HepG2 (cell line): ENCODE data around the gene AMY1C. TPM values are rescaled to one million over a fixed set of nuclear protein-coding genes. Genes with fewer than 3 reads are reported as not detected.
"Not testable (repeated sequence)": the region's sequence is repeated elsewhere in the genome, so short reads cannot be mapped to it uniquely, and the experiment has no call there.

Experiments used
- ATAC-seq: fragments of 200-7000 bp; cut with Tn5 transposase; 3 replicates; pipeline ENCODE4 v1.9.1; 2020; ENCODE audit warnings: mild to moderate bottlenecking, moderate library complexity
- BruUV-seq: library from RNA; stranded (reverse); fragments of 400-500 nt; replicated peaks from 2 replicates; lab custom pipeline; 2021; lab: Mats Ljungman, UMichigan
- CTCF ChIA-PET: fragments of 300-600 bp; formaldehyde crosslinking; extraction: SDS; loops from one replicate; lab custom pipeline; 2021; ENCODE audit warnings: low total read pairs, inconsistent platforms, low intra/inter-chr PET ratio; lab: Yijun Ruan, JAX
- POLR2A ChIA-PET: fragments of 350-600 bp; sonication (Branson Sonifier 250); formaldehyde crosslinking; loops from one replicate; lab custom pipeline; 2020; ENCODE audit warnings: antibody characterized with exemption, inconsistent platforms; lab: Yijun Ruan, JAX
- DNase-seq: peaks from one replicate; pipeline ENCODE4 v3.0.0-alpha.2; 2015; ENCODE audit warnings: low spot score
- FAIRE-seq: peaks from 3 replicates; lab custom pipeline; 2011; peaks lifted over from hg19 to GRCh38; lab: Jason Lieb, UNC
- H2AFZ ChIP-seq: one replicate; pipeline ENCODE4 v1.6.1; 2011; ENCODE audit warnings: low read length, inconsistent platforms
- H3K27ac ChIP-seq: fragments of 300-600 bp; 3 replicates; pipeline ENCODE4 v1.8.0; 2011; ENCODE audit warnings: mixed run types, mild to moderate bottlenecking, mixed read lengths, low read length, inconsistent platforms; ENCODE audit not compliant: insufficient read depth; ENCODE audit errors: extremely low read length
- H3K27me3 ChIP-seq, 2 experiments: fragments of 200-600 bp in 1 of 2; 2 replicates in 1 of 2; 3 replicates in 1 of 2; pipeline versions ENCODE4 v1.6.0 to v1.8.0; 2011; ENCODE audit warnings: low read length in 2 of 2, mild to moderate bottlenecking in 2 of 2, moderate library complexity in 2 of 2, inconsistent platforms in 1 of 2; ENCODE audit not compliant: insufficient read depth in 2 of 2, control insufficient read depth in 1 of 2
- H3K36me3 ChIP-seq, 2 experiments: fragments of 200-600 bp in 1 of 2; replicated peaks in 1 of 2; 2 replicates in 1 of 2; 3 replicates in 1 of 2; pipeline versions ENCODE4 v1.5.1 to v1.8.0; 2011; ENCODE audit warnings: low read length in 2 of 2, inconsistent platforms in 1 of 2; ENCODE audit not compliant: insufficient read depth in 2 of 2, control insufficient read depth in 1 of 2
- H3K4me1 ChIP-seq: 2 replicates; pipeline ENCODE4 v1.5.1; 2012; ENCODE audit warnings: low read length, inconsistent platforms; ENCODE audit not compliant: insufficient read depth
- H3K4me2 ChIP-seq: 2 replicates; pipeline ENCODE4 v1.6.0; 2011; ENCODE audit warnings: low read depth, low read length, inconsistent platforms
- H3K4me3 ChIP-seq, 3 experiments: fragments of 200-600 bp in 1 of 3; sonication (generic), shearing (Covaris generic) in 1 of 3; replicated peaks in 1 of 3; 2 replicates each; pipeline ENCODE4 v1.5.1; 2011 to 2016; ENCODE audit warnings: low read length in 3 of 3, inconsistent platforms in 2 of 3, low read depth in 2 of 3, mild to moderate bottlenecking in 2 of 3, control low read depth in 1 of 3, mixed read lengths in 1 of 3; ENCODE audit not compliant: insufficient read depth in 1 of 3
- H3K79me2 ChIP-seq: one replicate; pipeline ENCODE4 v1.6.1; 2011; ENCODE audit warnings: low read length, inconsistent platforms; ENCODE audit not compliant: insufficient read depth
- H3K9ac ChIP-seq: 2 replicates; pipeline ENCODE4 v1.6.0; 2011; ENCODE audit warnings: mild to moderate bottlenecking, low read depth, low read length, inconsistent platforms; ENCODE audit not compliant: insufficient read depth
- H3K9me3 ChIP-seq: 2 replicates; pipeline ENCODE4 v1.5.1; 2012; ENCODE audit warnings: mild to moderate bottlenecking, low read length
- H4K20me1 ChIP-seq: 2 replicates; pipeline ENCODE4 v1.6.0; 2011; ENCODE audit warnings: inconsistent platforms, mild to moderate bottlenecking, low read length, moderate library complexity; ENCODE audit not compliant: insufficient read depth
- WGBS: methylation state at CpG from one replicate; pipeline ENCODE4 v1.1.6; 2017; ENCODE audit warnings: low lambda C conversion rate; 5-methylcytosine and 5-hydroxymethylcytosine counted together
- in situ Hi-C: cut with HindIII; loops from 2 replicates; pipeline ENCODE4 v1.10.0; 2017; ENCODE audit warnings: low pct_unique_long_range_greater_than_20kb; ENCODE audit not compliant: extremely low pct_ligation_motif_present
- intact Hi-C: fragments of 100-400 bp; cut with micrococcal nuclease; formaldehyde crosslinking; loops from one replicate; pipeline ENCODE4 v1.10.0; 2022; ENCODE audit not compliant: unreplicated experiment
- polyA plus RNA-seq, 8 experiments: library from polyadenylated mRNA; depleted of rRNA in 3 of 8; stranded (reverse) in 7 of 8; unstranded in 1 of 8; fragments of >200 nt; fragmentation: Illumina TruSeq in 4 of 8; extraction: Trizol in 4 of 8; gene quantifications; 2 replicates each; pipeline versions ENCODE4 v1.2.1 to v1.2.3, GENCODE V29; 2011 to 2016; ENCODE audit warnings: low read depth in 4 of 8, missing spikeins in 1 of 8, mixed read lengths in 1 of 8; ENCODE audit not compliant: insufficient read depth in 1 of 8
- total RNA-seq, 5 experiments: library from RNA; depleted of rRNA; stranded (reverse); fragments of >200 nt; fragmentation: Illumina TruSeq; extraction: Trizol; gene quantifications; 2 replicates each; pipeline ENCODE4 v1.2.3, GENCODE V29; 2016; ENCODE audit warnings: low read depth in 1 of 5

The AMY1C gene
- total and polyA plus RNA-seq, 2 of the 13 experiments (the other 11 are each of a cell fraction or from before 2014, with no cell fraction given) = not detected

GRCh38 chr1:103710381-103710780 lies 39.3 kb upstream of the AMY1C start:
- FAIRE-seq, H3K9me3 ChIP-seq, DNase-seq, H3K4me1 ChIP-seq, BruUV-seq, H3K4me3 ChIP-seq, intact Hi-C loops, CTCF ChIA-PET, H3K4me2 ChIP-seq, H3K27me3 ChIP-seq, in situ Hi-C loops, H3K27ac ChIP-seq, H4K20me1 ChIP-seq, H3K79me2 ChIP-seq, POLR2A ChIA-PET, H3K36me3 ChIP-seq, H2AFZ ChIP-seq, ATAC-seq, H3K9ac ChIP-seq: not testable (repeated sequence)
- WGBS = no CpG with 5 or more reads among the region's 3 CpGs

GRCh38 chr1:103717404-103717803 lies 32.3 kb upstream of the AMY1C start:
- H3K9me3 ChIP-seq, H2AFZ ChIP-seq, H3K27ac ChIP-seq, in situ Hi-C loops, H3K4me2 ChIP-seq, H3K9ac ChIP-seq, H3K4me1 ChIP-seq, FAIRE-seq, H3K4me3 ChIP-seq, POLR2A ChIA-PET, CTCF ChIA-PET, H3K36me3 ChIP-seq, H4K20me1 ChIP-seq, intact Hi-C loops, H3K79me2 ChIP-seq, BruUV-seq, ATAC-seq, DNase-seq, H3K27me3 ChIP-seq: not testable (repeated sequence)
- 2% methylated on average over 5 of the region's 6 CpGs for WGBS

- FAIRE-seq, BruUV-seq, H3K9ac ChIP-seq: not testable (repeated sequence)
These were observed 28.2 kb upstream of the AMY1C start for GRCh38 chr1:103721473-103721872.

GRCh38 chr1:103735334-103735733 lies 14.4 kb upstream of the AMY1C start:
- H4K20me1 ChIP-seq, H3K4me3 ChIP-seq, DNase-seq, H3K27ac ChIP-seq, CTCF ChIA-PET, FAIRE-seq, H3K9me3 ChIP-seq, H3K9ac ChIP-seq, ATAC-seq, POLR2A ChIA-PET, BruUV-seq, H3K27me3 ChIP-seq, H3K79me2 ChIP-seq, in situ Hi-C loops, H3K36me3 ChIP-seq, H2AFZ ChIP-seq, H3K4me1 ChIP-seq, H3K4me2 ChIP-seq, intact Hi-C loops: not testable (repeated sequence)
- no CpG with 5 or more reads among the region's 3 CpGs for WGBS

More at GRCh38 chr1:103721473-103721872, 28.2 kb upstream of the AMY1C start:
- H3K4me3 ChIP-seq, H3K36me3 ChIP-seq, POLR2A ChIA-PET, H3K9me3 ChIP-seq, H3K4me1 ChIP-seq, in situ Hi-C loops, H3K27me3 ChIP-seq, H3K27ac ChIP-seq, intact Hi-C loops, H2AFZ ChIP-seq, CTCF ChIA-PET, H4K20me1 ChIP-seq, ATAC-seq, H3K4me2 ChIP-seq, H3K79me2 ChIP-seq, DNase-seq: not testable (repeated sequence)
- no CpG with 5 or more reads among the region's 2 CpGs for WGBS
